Measurements from ENCODE around the gene FBLN2. TPM values are rescaled to one million over a fixed set of nuclear protein-coding genes. Genes with fewer than 3 reads are reported as not detected.

Gene FBLN2
- total RNA-seq, 2 experiments from 2014 or later: 0.05 TPM; not detected in 1

DNA sequence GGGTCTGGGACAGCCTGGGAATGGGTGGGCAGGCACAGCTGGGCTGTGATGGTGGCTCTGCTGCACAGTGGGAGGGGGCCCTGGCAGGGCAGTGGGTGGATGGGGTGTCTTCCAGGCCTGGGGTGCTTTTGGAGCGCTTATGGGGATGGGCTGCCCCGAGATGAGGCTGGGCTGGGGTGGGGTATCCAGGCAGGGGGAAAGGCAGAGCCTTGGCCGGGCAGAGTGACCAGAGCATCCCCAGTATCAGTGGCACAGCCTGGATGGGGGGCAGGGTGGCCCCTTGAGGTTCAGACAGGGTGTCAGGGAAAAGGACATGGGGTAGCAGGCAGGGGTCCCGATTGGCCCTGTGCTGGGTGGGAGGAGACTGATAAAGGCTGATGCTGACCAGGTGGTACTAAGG is 42.2 kb upstream of the FBLN2 start:
- no peaks in the 10 kb centered on the region for H3K4me1 Mint-ChIP-seq
- no peaks in the 10 kb centered on the region for H3K36me3 Mint-ChIP-seq (ENCODE audit: low read depth)
- no peak overlapping the region for H3K27ac Mint-ChIP-seq

DNA sequence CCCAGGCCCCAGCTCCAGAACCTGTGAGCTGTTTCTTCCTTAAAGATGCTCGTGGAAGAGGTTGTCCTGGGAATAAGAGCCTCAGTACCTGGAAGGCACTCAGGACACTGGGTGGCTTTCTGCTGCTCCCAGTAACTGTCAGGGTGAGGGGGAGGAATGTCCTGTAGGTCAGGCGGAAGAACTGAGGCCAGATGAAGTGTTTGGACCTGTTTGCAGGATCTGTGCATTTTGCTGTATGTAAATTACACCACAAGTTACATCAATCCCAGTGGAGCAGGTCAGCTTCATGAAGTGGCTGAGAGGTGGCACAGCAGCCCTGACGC is 41.7 kb upstream of the FBLN2 start:
- H3K27me3 Mint-ChIP-seq: no peaks in the 10 kb centered on the region
- no peak overlapping the region for H3K27ac Mint-ChIP-seq
- no peaks in the 10 kb centered on the region for H3K36me3 Mint-ChIP-seq (ENCODE audit: low read depth)
- DNase-seq (no peak), ATAC-seq (no peak)
- no peaks in the 10 kb centered on the region for H3K4me1 Mint-ChIP-seq
- no peak overlapping the region for H3K4me3 Mint-ChIP-seq
- CTCF ChIA-PET: no interaction called here
- POLR2A ChIA-PET: no interaction called here
- no peaks in the 10 kb centered on the region for H3K9me3 Mint-ChIP-seq (ENCODE audit: low read depth)
- intact Hi-C loops (cut with DNase I, micrococcal nuclease): no loop called here

More for the DNA sequence above, 42.2 kb upstream of the FBLN2 start:
- DNase-seq (no peak), ATAC-seq (no peak)
- ChIA-PET CTCF (no interaction called here), POLR2A (no interaction called here)
- intact Hi-C loops (cut with DNase I, micrococcal nuclease): no loop called here
- Mint-ChIP-seq H3K9me3 (ENCODE audit: low read depth) (no peaks in the 10 kb centered on the region), H3K27me3 (no peaks in the 10 kb centered on the region), H3K4me3 (no peak overlapping the region)

DNA sequence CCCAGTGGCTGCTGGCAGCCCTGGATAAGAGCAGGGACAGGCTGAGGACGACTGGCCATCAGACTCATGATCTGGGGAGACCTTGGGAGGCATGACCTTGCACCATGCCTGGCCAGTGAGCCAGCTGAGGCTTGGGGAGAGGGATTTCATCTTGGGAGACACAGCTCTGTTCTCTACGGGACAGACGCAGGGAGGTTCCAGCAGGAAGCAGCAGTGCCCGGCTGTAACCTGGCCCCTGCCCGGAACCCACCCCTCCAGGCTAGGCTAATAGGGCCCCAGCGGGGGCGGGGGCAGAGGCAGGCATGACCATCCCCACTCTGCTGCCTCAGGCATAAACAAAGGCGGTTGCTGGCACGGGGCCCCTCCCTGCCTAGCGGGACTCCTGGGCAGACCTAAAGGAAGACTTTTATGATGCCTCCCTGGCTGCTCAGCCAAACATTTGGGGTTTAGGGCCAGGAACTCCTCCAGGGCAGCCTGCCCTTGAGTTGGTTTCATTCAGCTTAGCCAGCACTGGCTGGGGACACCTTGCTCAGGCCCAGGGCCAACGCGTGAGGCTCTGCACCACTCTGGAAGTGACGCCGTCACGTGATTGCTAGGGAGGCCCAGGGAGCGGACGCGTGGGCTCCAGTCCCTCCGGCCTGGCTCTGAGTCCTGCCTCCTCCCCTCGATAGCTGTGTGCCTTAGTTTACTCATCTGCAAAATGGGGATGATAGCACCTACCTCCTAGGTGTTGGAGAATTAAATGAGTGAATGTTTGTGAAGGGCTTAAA is 41.2 kb upstream of the FBLN2 start:
- Mint-ChIP-seq H3K9me3 (ENCODE audit: low read depth) (no peaks in the 10 kb centered on the region), H3K27ac (no peak overlapping the region), H3K36me3 (ENCODE audit: low read depth) (no peaks in the 10 kb centered on the region), H3K4me1 (no peaks in the 10 kb centered on the region), H3K27me3 (no peaks in the 10 kb centered on the region), H3K4me3 (no peak overlapping the region)
- intact Hi-C loops (cut with DNase I, micrococcal nuclease): no loop called here
- ChIA-PET POLR2A (no interaction called here), CTCF (no interaction called here)
- ATAC-seq (no peak), DNase-seq (no peak)

DNA sequence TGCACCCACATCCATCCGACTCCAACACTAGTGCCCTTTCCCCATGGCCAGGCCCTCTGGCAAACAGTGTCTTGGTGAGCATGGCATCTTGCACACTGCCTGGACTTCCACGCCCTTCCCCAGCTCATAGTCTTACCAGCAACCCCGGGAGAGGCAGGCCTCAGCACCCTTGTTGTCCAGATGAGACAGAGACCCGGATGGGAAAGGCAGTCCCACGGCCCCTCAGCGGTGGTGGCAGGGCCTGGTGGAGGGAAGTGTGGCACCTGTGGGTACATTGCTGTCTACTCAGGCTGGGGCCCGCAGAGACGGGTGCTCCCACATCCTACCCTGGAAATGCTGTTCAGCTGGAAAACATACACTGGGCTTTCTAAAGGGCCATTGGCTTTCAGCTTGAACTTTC is 40.4 kb upstream of the FBLN2 start:
- Mint-ChIP-seq H3K4me3 (no peak overlapping the region), H3K4me1 (no peaks in the 10 kb centered on the region), H3K27me3 (no peaks in the 10 kb centered on the region), H3K36me3 (ENCODE audit: low read depth) (no peaks in the 10 kb centered on the region), H3K9me3 (ENCODE audit: low read depth) (no peaks in the 10 kb centered on the region), H3K27ac (no peak overlapping the region)
- ChIA-PET CTCF (no interaction called here), POLR2A (no interaction called here)
- ATAC-seq (no peak), DNase-seq (no peak)
- intact Hi-C loops (cut with DNase I, micrococcal nuclease): no loop called here

DNA sequence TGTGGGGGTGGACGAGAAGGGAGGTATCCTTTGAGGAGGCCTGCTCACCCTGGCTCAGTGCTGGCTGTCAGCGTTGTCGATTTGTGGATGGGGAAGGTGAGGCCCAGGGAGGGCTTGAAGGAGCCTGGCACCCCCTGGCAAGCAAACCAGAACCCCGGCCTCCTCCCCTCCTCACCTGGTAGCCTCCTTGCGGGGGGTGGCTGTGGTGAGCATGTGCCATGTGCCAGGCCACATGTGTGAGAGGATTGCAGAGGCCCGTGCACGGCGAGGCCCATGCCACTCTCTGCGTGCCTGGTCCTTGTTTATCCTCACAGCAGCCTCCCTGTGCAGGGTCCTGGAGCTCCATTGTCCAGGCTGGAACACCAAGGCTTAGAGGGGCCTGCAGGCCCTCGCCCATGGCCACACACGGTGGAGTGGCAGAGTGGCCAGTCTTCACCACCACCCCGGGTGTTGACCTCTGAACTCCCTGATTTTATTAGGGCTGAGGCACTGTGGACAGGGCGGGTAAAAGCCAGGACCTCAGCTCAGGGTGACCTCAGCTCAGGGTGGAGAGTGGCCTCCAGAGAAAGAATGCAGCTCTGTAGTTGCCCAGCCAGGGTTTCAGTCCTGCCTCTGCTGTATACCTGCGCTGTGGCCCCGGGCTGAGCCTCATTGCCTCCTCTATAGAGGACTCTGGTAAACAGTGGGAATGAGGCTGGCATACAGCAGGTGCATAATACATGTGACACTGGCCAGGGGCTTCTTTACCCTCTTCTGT is 39.7 kb upstream of the FBLN2 start:
- DNase-seq: no peak
- no peaks in the 10 kb centered on the region for H3K36me3 Mint-ChIP-seq (ENCODE audit: low read depth)
- intact Hi-C loops (cut with DNase I, micrococcal nuclease): no loop called here
- no peak for ATAC-seq
- ChIA-PET POLR2A (no interaction called here), CTCF (interaction anchor here (0.6 kb wide), 2 partner anchors 214 to 356 kb away, joined by 3 read pairs; no protein-coding TSS in a partner anchor)
- no peaks in the 10 kb centered on the region for H3K4me1 Mint-ChIP-seq
- H3K27me3 Mint-ChIP-seq: no peaks in the 10 kb centered on the region
- H3K9me3 Mint-ChIP-seq (ENCODE audit: low read depth): no peaks in the 10 kb centered on the region
- H3K4me3 Mint-ChIP-seq: no peak overlapping the region
- H3K27ac Mint-ChIP-seq: no peak overlapping the region

DNA sequence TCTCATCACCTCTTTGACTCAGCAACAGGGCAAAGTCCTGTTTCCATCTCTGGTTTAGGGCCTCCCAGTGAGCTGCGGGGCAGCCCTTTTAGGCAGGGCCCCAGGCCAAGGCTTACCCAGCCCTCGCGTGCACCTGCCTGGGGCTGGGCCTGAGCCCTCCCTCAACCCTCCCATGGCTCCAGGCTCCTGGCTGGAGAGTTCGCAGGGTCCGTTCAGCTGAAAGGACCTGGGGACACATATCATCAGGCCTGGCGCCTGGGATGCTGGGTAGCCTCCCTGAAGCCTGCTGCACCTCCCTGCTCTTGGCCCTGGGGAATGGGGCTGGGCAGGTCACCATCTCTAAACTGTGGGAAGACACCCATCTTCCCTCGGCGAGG is 39.1 kb upstream of the FBLN2 start:
- ATAC-seq (no peak), DNase-seq (no peak)
- Mint-ChIP-seq H3K4me1 (no peaks in the 10 kb centered on the region), H3K36me3 (ENCODE audit: low read depth) (no peaks in the 10 kb centered on the region), H3K27ac (no peak overlapping the region), H3K27me3 (no peaks in the 10 kb centered on the region), H3K9me3 (ENCODE audit: low read depth) (no peaks in the 10 kb centered on the region), H3K4me3 (no peak overlapping the region)
- POLR2A ChIA-PET: no interaction called here
- intact Hi-C loops (cut with DNase I, micrococcal nuclease): no loop called here
- CTCF ChIA-PET: interaction anchor here (0.6 kb wide), 2 partner anchors 213 to 355 kb away, joined by 3 read pairs; no protein-coding TSS in a partner anchor

DNA sequence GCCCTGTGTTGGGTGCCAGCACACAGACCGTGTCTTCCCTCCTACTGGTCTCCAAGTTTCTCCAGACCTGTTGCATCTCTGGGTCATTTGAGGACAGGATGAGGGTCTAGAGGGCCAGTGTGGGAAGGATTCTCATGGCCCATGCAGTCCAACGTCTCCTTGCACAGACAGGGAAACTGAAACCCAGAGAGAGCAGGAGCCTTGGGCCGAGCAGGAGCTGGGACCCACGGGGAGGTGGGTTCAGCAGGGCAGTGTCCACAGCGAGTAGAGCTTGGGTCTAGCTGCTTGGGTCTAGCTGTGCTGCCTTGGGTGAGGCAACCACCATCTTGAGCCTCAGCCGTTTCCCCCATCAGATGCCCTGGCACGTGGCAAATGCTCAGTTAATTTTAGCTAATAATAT is 36.5 kb upstream of the FBLN2 start:
- Mint-ChIP-seq H3K9me3 (ENCODE audit: low read depth) (no peaks in the 10 kb centered on the region), H3K4me3 (no peak overlapping the region), H3K27ac (no peak overlapping the region), H3K4me1 (no peaks in the 10 kb centered on the region), H3K36me3 (ENCODE audit: low read depth) (no peaks in the 10 kb centered on the region), H3K27me3 (no peaks in the 10 kb centered on the region)
- ATAC-seq (no peak), DNase-seq (no peak)
- CTCF ChIA-PET: interaction anchor here (1.3 kb wide), 1 partner anchor 16 kb away, joined by 6 read pairs; no protein-coding TSS in a partner anchor
- intact Hi-C loops (cut with DNase I, micrococcal nuclease): no loop called here
- POLR2A ChIA-PET: no interaction called here

DNA sequence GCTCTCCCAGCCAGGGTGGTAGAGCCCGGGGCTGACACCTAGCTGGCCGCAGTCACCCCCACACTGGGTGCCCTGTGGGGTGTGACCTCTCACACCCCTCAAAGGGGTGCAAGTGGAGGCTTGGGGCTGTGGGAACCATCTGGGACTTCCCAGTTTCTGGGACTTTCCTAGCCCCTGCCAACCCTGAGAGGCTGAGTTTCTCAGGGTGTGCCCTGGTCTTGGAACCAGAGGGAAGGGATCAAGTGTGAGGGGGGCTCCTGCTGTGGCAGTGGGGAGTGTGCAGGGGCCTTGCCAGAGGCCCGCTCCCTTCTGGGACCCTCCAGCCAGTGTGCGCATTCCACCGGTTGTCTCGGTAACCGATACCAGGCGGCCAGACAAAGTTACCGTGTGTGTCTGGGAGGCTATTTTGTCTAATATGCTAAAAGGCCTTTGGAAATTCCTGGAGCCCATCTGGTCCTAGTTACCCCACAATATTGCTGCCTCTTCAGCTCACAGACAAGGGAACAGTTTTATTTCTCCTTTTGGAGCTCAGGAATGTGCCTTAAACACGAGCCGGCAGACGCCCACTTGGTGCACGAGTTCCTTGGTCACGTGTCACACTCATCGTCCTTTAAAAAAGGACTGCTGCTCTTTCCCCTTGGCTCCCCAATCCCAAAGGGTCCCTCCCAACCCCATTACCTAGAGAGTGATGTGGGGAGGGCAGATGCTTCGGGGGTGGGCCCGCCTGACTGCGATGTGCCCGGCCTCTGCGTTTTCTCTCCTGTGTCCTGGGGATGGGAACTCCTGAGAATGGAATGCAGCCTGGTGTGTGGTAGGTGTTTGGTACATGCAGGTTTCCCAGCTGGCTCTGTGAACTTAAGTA is 35.6 kb upstream of the FBLN2 start:
- H3K36me3 Mint-ChIP-seq (ENCODE audit: low read depth): no peaks in the 10 kb centered on the region
- ChIA-PET CTCF (interaction anchor here (0.6 to 1.3 kb wide), 3 partner anchors 17 to 374 kb away, joined by 3 to 6 read pairs (median 4); no protein-coding TSS in a partner anchor), POLR2A (interaction anchor here (0.6 kb wide), 1 partner anchor 287 kb away, joined by 7 read pairs; no protein-coding TSS in a partner anchor)
- no peaks in the 10 kb centered on the region for H3K9me3 Mint-ChIP-seq (ENCODE audit: low read depth)
- ATAC-seq: no peak
- no peak overlapping the region for H3K4me3 Mint-ChIP-seq
- H3K4me1 Mint-ChIP-seq: no peaks in the 10 kb centered on the region
- no peak overlapping the region for H3K27ac Mint-ChIP-seq
- DNase-seq: no peak
- H3K27me3 Mint-ChIP-seq: no peaks in the 10 kb centered on the region
- intact Hi-C loops (cut with DNase I, micrococcal nuclease): no loop called here

DNA sequence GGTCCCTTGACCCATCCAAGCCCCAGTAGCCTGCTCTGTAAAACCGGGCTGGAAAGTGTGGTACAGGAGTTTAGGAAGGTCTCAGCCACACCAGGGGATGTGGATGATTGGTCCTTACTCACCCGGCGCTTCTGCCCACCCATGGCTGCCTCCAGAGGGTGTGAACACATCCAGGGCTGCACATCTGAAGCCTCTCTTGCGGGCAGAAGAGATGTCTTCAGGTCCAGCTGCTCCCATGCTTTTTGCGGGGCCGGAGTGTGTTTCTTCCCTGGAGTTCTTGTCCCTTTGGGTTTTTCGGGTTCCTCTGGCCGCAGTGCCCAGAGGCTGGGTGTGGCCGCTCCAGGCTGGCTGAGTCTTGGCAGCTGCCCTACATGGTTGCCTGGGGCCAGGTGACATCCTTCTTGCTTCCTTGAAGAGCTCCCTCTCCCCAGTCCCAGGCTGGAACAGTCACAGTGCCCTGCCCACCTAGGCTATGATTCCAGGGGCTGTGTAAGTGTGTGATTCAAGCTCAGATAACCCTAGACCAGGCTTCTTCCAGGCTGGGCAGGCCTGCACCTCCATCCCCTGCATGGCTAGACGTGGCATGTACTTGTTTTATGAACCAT is 34.9 kb upstream of the FBLN2 start:
- no peak overlapping the region for H3K4me3 Mint-ChIP-seq
- CTCF ChIA-PET: interaction anchor here (0.6 to 1.9 kb wide), 4 partner anchors 134 to 511 kb away, joined by 3 to 9 read pairs (median 4); no protein-coding TSS in a partner anchor
- H3K36me3 Mint-ChIP-seq (ENCODE audit: low read depth): no peaks in the 10 kb centered on the region
- H3K9me3 Mint-ChIP-seq (ENCODE audit: low read depth): no peaks in the 10 kb centered on the region
- no peak overlapping the region for H3K27ac Mint-ChIP-seq
- no peaks in the 10 kb centered on the region for H3K4me1 Mint-ChIP-seq
- ATAC-seq (no peak), DNase-seq (no peak)
- POLR2A ChIA-PET: no interaction called here
- intact Hi-C loops (cut with DNase I, micrococcal nuclease): no loop called here
- H3K27me3 Mint-ChIP-seq: no peaks in the 10 kb centered on the region

DNA sequence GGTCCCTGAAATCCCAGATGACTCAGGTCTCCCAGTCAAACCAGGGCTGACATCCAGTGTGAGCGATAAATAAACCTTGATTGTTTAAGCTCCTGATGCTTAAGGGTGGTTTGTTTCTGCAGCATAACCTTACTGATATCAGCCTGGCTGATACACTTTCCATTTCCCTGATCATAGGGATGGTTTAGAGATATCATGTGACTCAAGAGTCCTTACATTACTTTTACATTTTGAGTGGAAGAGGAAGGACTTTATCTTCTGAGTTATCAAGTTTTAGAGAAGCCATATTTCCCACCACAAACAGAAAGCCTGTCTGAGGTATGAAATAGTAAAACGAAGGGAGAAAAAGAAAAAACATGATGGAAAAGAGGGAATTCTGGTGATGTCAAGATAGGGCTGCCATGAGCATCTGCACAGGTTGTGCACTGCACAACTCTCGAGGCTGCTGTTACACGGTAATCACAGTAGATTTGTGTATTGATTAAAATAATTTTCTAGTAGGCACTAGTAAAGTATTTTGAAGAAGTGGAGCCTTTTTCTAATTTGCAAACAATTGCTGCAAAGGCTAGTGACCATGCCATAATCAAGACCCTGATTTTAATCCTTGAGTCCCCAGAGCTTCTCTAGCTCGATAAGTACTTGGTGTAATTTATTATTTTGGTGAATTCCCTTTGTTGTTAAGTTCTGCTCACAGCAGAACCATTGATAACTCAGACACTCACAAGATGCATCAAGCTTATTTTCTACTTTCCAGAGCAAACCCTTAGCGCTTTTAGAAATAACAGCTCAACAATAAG is 34.1 kb upstream of the FBLN2 start:
- no peaks in the 10 kb centered on the region for H3K9me3 Mint-ChIP-seq (ENCODE audit: low read depth)
- H3K36me3 Mint-ChIP-seq (ENCODE audit: low read depth): no peaks in the 10 kb centered on the region
- H3K27ac Mint-ChIP-seq: no peak overlapping the region
- H3K27me3 Mint-ChIP-seq: no peaks in the 10 kb centered on the region
- DNase-seq: no peak
- no peak for ATAC-seq
- ChIA-PET POLR2A (no interaction called here), CTCF (interaction anchor here (1.0 to 1.9 kb wide), 2 partner anchors 134 to 510 kb away, joined by 3 to 9 read pairs; no protein-coding TSS in a partner anchor)
- H3K4me1 Mint-ChIP-seq: no peaks in the 10 kb centered on the region
- intact Hi-C loops (cut with DNase I, micrococcal nuclease): no loop called here
- no peak overlapping the region for H3K4me3 Mint-ChIP-seq
